Right lobe of liver (tissue), 4 donors: Measurements from ENCODE around the gene PCNT.

Source experiments
- CTCF ChIP-seq, 4 donors: fragments of 200-600 bp in 3 of 4; fragments of 450-650 bp in 1 of 4; IDR thresholded peaks; one replicate each; pipeline versions ENCODE4 v1.5.1 to v1.8.0; 2016 to 2022; ENCODE audit warnings: antibody characterized with exemption in 4 of 4, mild to moderate bottlenecking in 2 of 4
- POLR2A ChIP-seq: fragments of 450-650 bp; IDR thresholded peaks from one replicate; pipeline ENCODE4 v1.6.1; 2017; ENCODE audit warnings: antibody characterized with exemption, mild to moderate bottlenecking
- donor health status: DM: no; HTN: no; CAD: no.
- donor health status: DM: no; HTN: no; CAD: no.
- donor health status: DM: no; HTN: yes; CAD: no.

GRCh38 chr21:46410516-46410915 lies 86.6 kb downstream of the PCNT start:
- TF ChIP-seq CTCF (IDR thresholded peaks at IDR 0.05), result no peak
- no peak for TF ChIP-seq POLR2A
